ENCODE data around the gene TBATA. TPM values are rescaled to one million over a fixed set of nuclear protein-coding genes. Genes with fewer than 3 reads are reported as not detected.

The TBATA gene
- total and polyA plus RNA-seq, 4 donors: not detected

- TF ChIP-seq YY1 (IDR thresholded peaks at IDR 0.05): no peak
- no peak for TF ChIP-seq JUND (IDR thresholded peaks at IDR 0.05)
- TF ChIP-seq MAX (IDR thresholded peaks at IDR 0.05): no peak
- no peak for TF ChIP-seq RAD21 (IDR thresholded peaks at IDR 0.05)
- TF ChIP-seq EGR1 (IDR thresholded peaks at IDR 0.05; ENCODE audit: low read depth in 2 of 2): no peak
- no peak for TF ChIP-seq ZBTB33 (IDR thresholded peaks at IDR 0.05)
- TF ChIP-seq ATF3 (IDR thresholded peaks at IDR 0.05): no peak
- no peak for TF ChIP-seq TAF1 (conservative IDR thresholded peaks at IDR 0.05)
- TF ChIP-seq HNF4A (conservative IDR thresholded peaks at IDR 0.05): no peak
- no peak for TF ChIP-seq FOXA2 (IDR thresholded peaks at IDR 0.05)
Measured at GRCh38 chr10:70801854-70802253, 16.7 kb upstream of the TBATA start (continued).

- H3K27ac ChIP-seq (ENCODE audit: low read depth in 1 of 2, low read length in 2 of 2): no peak overlapping the region
- no peak overlapping the region for H3K4me3 ChIP-seq (ENCODE audit: low read depth in 1 of 3, low read length in 3 of 3)
- no peaks in the 10 kb centered on the region for H3K27me3 ChIP-seq (ENCODE audit: control insufficient read depth in 4 of 4, insufficient read depth in 4 of 4, low read length in 3 of 4)
- H3K9ac ChIP-seq (ENCODE audit: low read depth in 1 of 2, low read length in 2 of 2): no peak overlapping the region
- no peaks in the 10 kb centered on the region for H3K4me1 ChIP-seq (ENCODE audit: control insufficient read depth in 4 of 4, insufficient read depth in 4 of 4, low read length in 3 of 4)
- no peak for DNase-seq (ENCODE audit: low spot score)
- no peak for TF ChIP-seq JUND (IDR thresholded peaks at IDR 0.05)
- no peak for TF ChIP-seq HNF4A (conservative IDR thresholded peaks at IDR 0.05)
- no peak for TF ChIP-seq RAD21 (IDR thresholded peaks at IDR 0.05)
- no peaks in the 10 kb centered on the region for H3K9me3 ChIP-seq (ENCODE audit: control insufficient read depth in 4 of 4, low read length in 3 of 4)
- WGBS: 66% methylated on average over 5 of the region's 5 CpGs
- H3K36me3 ChIP-seq (ENCODE audit: control insufficient read depth in 4 of 4, insufficient read depth in 3 of 4, low read depth in 1 of 4, low read length in 3 of 4): no peaks in the 10 kb centered on the region
Measured at GRCh38 chr10:70799124-70799523, 13.9 kb upstream of the TBATA start.

GRCh38 chr10:70797840-70798239, 12.7 kb upstream of the TBATA start:
- H3K9me3 ChIP-seq (ENCODE audit: control insufficient read depth in 4 of 4, low read length in 3 of 4): no peaks in the 10 kb centered on the region
- WGBS: 84% methylated on average over 7 of the region's 7 CpGs
- no peak for DNase-seq (ENCODE audit: low spot score)
- H3K27me3 ChIP-seq (ENCODE audit: control insufficient read depth in 4 of 4, insufficient read depth in 4 of 4, low read length in 3 of 4): no peaks in the 10 kb centered on the region
- no peak overlapping the region for H3K27ac ChIP-seq (ENCODE audit: low read depth in 1 of 2, low read length in 2 of 2)
- no peak overlapping the region for H3K4me3 ChIP-seq (ENCODE audit: low read depth in 1 of 3, low read length in 3 of 3)
- H3K4me1 ChIP-seq (ENCODE audit: control insufficient read depth in 4 of 4, insufficient read depth in 4 of 4, low read length in 3 of 4): no peaks in the 10 kb centered on the region
- TF ChIP-seq FOXA1 (IDR thresholded peaks at IDR 0.05) (no peak), MAX (IDR thresholded peaks at IDR 0.05) (no peak), HNF4A (conservative IDR thresholded peaks at IDR 0.05) (no peak), RXRA (IDR thresholded peaks at IDR 0.05) (no peak), FOXA2 (IDR thresholded peaks at IDR 0.05) (no peak), ATF3 (IDR thresholded peaks at IDR 0.05) (no peak), GABPA (IDR thresholded peaks at IDR 0.05 in 1 of 2, conservative IDR thresholded peaks at IDR 0.05 in 1 of 2) (no peak), SP1 (IDR thresholded peaks at IDR 0.05) (no peak), HNF4G (IDR thresholded peaks at IDR 0.05) (no peak), TAF1 (conservative IDR thresholded peaks at IDR 0.05) (no peak), JUND (IDR thresholded peaks at IDR 0.05) (no peak), EGR1 (IDR thresholded peaks at IDR 0.05; ENCODE audit: low read depth in 2 of 2) (no peak), NR2F2 (IDR thresholded peaks at IDR 0.05) (no peak), RAD21 (IDR thresholded peaks at IDR 0.05) (no peak), YY1 (IDR thresholded peaks at IDR 0.05) (no peak), ZBTB33 (IDR thresholded peaks at IDR 0.05) (no peak)
- TF ChIP-seq, protein P1, sequence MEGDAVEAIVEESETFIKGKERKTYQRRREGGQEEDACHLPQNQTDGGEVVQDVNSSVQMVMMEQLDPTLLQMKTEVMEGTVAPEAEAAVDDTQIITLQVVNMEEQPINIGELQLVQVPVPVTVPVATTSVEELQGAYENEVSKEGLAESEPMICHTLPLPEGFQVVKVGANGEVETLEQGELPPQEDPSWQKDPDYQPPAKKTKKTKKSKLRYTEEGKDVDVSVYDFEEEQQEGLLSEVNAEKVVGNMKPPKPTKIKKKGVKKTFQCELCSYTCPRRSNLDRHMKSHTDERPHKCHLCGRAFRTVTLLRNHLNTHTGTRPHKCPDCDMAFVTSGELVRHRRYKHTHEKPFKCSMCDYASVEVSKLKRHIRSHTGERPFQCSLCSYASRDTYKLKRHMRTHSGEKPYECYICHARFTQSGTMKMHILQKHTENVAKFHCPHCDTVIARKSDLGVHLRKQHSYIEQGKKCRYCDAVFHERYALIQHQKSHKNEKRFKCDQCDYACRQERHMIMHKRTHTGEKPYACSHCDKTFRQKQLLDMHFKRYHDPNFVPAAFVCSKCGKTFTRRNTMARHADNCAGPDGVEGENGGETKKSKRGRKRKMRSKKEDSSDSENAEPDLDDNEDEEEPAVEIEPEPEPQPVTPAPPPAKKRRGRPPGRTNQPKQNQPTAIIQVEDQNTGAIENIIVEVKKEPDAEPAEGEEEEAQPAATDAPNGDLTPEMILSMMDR (IDR thresholded peaks at IDR 0.05; ENCODE audit: low read depth, low read length, missing input control): no peak
- no peak overlapping the region for H3K9ac ChIP-seq (ENCODE audit: low read depth in 1 of 2, low read length in 2 of 2)
- no peaks in the 10 kb centered on the region for H3K36me3 ChIP-seq (ENCODE audit: control insufficient read depth in 4 of 4, insufficient read depth in 3 of 4, low read depth in 1 of 4, low read length in 3 of 4)

Measured in liver (tissue), 9 donors.